Activated CD4-positive, alpha-beta T cell treated with anti-CD3 and anti-CD28 coated beads, Interleukin-2, amount 50 U/mL, for 24 hours (primary cell): Measurements from ENCODE around the gene CSKMT.
"Not testable (repeated sequence)": the region's sequence is repeated elsewhere in the genome, so short reads cannot be mapped to it uniquely, and the experiment has no call there.

Experiments used
- DNase-seq, 2 donors: peaks; one replicate each; pipeline ENCODE4 v3.0.0-alpha.2; 2020; ENCODE audit warnings: low read depth in 1 of 2, low spot score in 1 of 2

The CSKMT gene

GRCh38 chr11:62654297-62654696 is 10.8 kb upstream of the CSKMT start:
- DNase-seq: no peak

GRCh38 chr11:62656796-62657429 is 8.2 kb upstream of the CSKMT start:
- DNase-seq: no peak

DNA sequence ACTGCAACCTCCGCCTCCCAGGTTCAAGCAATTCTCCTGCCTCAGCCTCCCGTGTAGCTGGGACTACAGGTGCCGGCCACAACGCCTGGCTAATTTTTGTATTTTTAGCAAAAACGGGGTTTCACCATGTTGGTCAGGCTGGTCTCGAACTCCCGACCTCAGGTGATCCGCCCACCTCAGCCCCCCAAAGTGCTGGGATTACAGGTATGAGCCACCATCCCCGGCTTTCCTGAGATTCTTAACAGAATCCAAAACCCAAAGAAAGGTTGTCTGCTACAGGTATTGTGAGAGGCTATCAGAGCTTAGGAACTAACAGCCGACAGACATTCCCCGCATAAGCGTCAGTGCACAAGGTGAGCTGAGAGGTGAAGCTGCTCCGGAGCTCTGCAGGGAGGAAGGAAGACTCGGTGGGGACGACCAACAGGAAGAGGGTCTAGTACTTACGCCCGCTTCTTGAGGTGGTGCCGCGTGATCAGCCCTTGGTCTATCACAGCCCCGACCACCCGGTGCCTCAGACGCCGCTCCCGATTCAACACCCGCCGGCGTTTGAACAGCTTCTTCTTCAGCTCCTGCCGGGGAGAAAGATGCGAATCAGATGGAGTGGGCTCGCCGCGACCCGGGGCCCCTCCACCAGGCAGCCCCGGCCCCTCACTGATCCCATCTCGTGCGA is 572 bp upstream of the CSKMT start:
- DNase-seq: no peak

DNA sequence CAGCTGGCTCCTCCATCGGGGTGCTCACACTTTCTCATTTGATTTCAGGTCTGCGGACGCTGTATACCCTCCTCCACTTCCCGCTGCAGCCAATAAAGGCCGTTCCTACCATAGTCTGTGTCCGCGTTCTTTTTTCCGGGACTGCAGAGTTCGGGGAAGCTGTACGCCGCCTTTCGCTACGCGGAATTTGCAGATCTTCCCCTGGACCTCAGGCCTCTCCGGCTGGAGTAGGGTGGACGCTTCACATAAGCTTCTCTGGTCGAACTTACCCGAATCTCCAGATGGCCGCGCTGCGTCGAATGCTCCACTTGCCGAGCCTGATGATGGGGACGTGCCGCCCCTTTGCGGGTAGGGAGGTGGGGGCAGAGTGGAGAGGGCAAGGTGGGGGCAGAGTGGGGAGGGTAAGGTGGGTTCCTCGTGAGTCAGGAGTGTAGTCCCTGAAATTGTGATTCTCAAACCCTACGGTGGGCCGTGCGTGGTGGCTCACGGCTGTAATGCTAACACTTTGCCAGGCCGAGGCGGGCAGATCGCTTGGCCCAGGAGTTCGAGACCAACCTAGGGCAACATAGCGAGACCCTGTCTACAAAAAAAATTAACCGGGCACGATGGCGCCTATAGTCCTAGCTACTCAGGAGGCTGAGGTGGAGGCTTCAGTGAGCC is 617 bp downstream of the CSKMT start:
- DNase-seq: peak; percentile 45 to 49

DNA sequence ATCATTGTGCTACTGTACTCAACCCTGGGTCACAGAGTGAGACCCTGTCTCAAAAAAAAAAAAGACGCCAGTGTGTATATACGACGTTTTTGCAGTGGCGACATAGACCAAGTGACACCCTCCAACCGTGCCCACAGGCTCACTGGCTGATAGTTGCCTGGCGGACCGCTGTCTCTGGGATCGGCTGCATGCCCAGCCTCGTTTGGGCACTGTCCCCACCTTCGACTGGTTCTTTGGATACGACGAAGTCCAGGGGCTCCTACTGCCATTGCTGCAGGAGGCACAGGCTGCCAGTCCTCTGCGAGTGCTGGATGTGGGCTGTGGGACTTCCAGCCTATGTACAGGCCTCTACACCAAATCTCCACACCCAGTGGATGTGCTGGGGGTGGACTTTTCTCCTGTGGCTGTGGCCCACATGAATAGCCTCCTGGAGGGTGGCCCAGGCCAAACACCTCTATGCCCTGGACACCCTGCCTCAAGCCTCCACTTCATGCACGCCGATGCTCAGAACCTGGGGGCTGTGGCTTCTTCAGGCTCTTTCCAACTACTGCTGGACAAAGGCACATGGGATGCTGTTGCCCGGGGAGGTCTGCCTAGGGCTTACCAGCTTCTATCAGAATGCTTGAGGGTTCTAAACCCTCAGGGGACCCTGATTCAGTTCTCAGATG is 1.3 kb downstream of the CSKMT start:
- DNase-seq: no peak

DNA sequence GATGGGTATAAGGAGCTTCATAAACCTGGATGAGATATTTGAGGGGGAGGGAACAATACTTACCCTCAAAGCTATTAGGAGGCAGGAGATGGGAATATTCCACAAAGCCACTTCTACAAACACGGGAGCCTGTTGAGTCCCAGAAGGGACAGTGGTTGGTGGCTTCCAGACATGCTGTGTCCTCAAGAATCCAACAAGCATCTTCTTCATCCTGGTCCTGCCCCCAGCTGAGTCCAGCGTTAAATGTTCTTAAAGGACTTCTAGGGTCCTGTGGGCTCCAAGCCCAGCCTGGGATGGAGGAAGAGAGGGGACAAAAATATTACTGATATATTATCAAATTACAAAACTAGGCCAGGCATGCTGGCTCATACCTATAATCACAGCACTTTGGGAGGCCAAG is 2.3 kb downstream of the CSKMT start:
- no peak for DNase-seq

- no peak for DNase-seq
These were observed 4.5 kb downstream of the CSKMT start for GRCh38 chr11:62669420-62670161.

DNA sequence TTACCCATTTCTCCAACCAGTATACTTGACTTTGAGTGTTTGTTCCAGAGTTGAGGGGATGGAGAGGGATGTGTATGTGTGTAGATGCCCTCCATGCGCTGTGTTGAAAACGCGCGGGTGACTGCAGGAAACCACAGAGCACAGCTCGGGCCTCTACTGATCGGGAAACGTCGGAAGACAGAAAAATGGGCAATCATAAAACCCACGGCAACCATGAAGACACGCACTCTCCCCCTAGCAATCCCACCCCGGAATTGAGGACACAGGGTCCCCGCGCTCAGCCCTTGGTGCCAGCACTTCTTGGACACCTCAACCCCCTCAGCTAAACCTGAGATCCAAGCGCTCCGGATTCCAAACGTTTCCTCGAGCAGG is 6.1 kb downstream of the CSKMT start:
- DNase-seq: no peak

GRCh38 chr11:62671608-62672389 is 6.7 kb downstream of the CSKMT start, which contains the start of the genes LBHD1 and UQCC3:
TSS of gene LBHD1 (minus strand) at chr11:62672267. CDS start at chr11:62670031, 2,236 bp downstream.
TSS of gene UQCC3 (plus strand) at chr11:62671673. CDS start at chr11:62671746, 73 bp downstream.
- peak; percentile 56 to 70 for DNase-seq

DNA sequence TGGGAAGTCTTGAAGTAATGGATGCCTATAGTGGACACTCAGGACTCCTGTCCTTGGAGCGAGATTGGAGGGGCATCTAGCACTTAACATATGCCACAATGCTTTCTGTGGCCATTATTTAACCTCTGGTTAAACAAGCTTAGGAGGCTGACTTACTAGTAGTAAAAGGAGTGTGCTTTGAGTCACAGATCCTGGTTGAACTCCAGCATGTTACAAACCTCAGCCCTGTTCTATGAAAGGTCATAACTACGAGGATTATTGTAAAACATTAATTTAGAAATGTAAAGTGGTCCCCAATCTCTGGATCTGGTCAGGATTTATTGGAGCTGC is 8.0 kb downstream of the CSKMT start:
- DNase-seq: no peak

- DNase-seq: not testable (repeated sequence)
These were observed 10.3 kb downstream of the CSKMT start for GRCh38 chr11:62675415-62675814.

DNA sequence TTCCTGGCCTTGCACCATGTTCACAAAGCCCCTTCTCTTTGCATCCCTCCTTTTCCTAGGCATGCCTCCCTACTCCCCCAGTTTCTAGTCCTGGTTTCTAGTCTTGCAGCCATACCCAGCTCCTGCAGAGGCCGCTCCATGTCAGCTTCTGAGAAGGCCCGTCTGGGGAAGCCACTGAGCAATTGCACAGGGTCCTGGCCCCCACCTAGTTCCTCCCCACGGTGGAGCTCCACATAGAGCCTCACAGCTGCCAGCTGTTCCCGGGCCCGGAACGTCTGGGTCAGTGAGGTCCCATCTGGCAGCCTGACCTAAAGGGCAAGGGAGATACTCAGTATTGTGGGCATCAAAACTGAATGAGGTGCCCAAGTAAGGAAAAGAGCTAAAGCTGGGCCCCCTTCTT is 11.6 kb downstream of the CSKMT start:
- no peak for DNase-seq

DNA sequence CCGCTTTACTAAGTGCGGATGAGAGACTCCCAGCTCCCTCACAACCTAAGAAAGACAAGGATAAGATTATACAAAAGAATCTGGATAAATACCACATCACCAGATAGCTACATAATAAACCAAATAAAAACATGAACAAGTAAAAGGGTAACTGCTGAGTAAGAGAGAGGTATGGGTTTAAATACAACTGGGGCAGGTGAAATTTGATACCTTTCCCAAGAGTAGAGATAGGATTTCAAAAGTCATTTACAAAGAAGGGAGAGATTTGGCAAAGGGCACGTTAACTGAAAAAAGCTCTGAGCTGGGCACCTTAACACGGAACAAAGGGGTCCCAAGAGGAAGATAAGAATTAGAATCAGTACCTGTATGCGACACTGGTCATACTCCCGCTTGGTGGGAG is 12.0 kb downstream of the CSKMT start:
- DNase-seq: no peak

- no peak for DNase-seq
These were observed 12.6 kb downstream of the CSKMT start for GRCh38 chr11:62677714-62678113.

DNA sequence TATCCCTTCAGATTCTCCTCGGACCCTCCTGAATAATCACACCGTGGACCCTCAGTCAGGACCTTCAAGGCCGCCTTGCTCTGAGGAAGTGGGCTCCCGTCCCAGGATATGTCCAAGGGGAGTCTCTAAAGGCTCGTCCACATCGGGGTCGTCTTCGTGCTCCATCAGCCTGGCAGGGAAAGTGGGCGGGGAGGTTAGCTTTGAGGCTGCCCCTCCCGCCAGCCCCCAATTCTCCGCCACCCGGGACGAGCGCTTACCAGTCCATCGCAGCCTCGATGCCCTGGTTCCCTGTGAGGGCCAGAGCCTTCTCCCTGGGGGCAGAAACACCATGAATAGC is 13.3 kb downstream of the CSKMT start:
- DNase-seq: no peak

DNA sequence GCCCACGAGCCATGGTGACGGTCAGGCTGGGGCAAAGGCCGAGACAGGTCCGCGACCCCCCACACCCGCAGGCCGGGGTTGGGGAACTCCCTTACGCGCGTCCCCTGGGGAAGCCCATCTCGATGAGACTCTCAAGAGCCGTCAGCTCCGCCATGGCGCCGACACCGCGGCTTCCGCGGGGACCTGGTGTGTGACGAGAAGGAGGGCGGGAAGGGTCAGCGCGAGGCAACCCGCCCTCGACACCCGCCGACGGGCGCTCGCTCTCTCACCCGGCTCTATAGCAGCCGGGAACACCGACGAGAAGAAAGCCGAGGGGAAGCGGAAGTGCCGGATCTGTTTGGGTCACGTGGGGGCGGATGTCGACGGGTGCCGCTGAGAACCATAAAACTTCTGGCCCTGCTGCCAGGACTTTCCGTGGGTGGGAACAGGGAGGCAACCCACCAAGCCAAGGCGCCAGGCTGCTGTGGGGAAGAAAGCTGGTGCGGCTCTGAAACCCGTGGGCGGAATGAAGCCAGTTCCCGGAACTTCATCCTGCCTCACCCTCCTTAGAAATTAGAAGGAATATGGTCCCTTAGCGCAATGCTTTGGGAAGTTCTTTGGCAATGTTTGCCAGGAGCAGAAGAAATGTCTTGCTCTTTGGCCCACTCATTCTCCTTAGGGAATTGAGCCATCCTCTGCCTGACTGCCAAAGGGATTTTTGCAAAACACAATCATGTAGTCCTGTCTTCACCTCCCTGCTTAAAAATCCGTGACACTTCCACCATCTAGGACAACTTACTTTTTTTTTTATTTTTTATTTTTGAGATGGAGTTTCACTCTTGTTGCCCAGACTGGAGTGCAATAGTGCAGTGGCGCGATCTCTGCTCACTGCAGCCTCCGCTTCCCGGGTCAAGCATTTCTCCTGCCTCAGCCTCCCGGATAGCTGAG is 13.9 kb downstream of the CSKMT start, which contains the start of gene UBXN1:
UBXN1 (minus strand) TSS at position 304 of the 927 bp plus-strand sequence; CDS start at position 154, 150 bp downstream.
- peak; percentile 64 to 86 for DNase-seq

DNA sequence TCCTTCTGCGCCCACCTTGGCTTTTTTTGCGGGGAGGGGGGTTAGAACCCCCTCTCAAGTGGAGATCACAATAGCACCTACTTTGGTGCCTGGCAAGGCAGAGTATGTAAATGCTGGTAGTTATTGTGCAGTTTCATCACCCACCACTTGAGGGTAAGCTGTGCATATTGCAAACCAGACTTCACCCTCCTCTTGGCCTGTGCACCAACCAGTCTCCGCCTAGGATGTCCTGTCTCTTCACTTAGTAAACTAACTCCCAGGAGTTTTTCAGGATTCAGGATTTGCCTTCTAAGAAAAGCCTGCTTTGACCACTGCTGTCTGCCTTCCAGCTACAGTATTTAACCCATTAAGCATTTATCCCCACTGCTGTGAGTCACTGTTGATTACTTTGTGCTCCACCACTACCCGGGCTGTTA is 15.7 kb downstream of the CSKMT start:
- no peak for DNase-seq

- DNase-seq: no peak
These were observed 17.4 kb downstream of the CSKMT start for GRCh38 chr11:62682518-62682917.
